WTC11 (cell line): ENCODE data around the gene DOCK1.

Source experiments
- ZNF121 ChIP-seq: sonication (generic); formaldehyde crosslinking; IDR thresholded peaks from 2 replicates; pipeline ENCODE4 v1.8.0; 2023; ENCODE audit warnings: missing genetic modification reagents
- TF ChIP-seq, protein P1 (sequence below): sonication (generic); formaldehyde crosslinking; IDR thresholded peaks from 2 replicates; pipeline ENCODE4 v1.8.1; 2022; ENCODE audit warnings: low read depth, mild to moderate bottlenecking, moderate library complexity, missing genetic modification reagents, borderline replicate concordance
- TF ChIP-seq, protein P2 (sequence below): fragments of 200-600 bp; IDR thresholded peaks from 2 replicates; pipeline ENCODE4 v1.8.0; 2022; ENCODE audit warnings: antibody characterized with exemption

DNA sequence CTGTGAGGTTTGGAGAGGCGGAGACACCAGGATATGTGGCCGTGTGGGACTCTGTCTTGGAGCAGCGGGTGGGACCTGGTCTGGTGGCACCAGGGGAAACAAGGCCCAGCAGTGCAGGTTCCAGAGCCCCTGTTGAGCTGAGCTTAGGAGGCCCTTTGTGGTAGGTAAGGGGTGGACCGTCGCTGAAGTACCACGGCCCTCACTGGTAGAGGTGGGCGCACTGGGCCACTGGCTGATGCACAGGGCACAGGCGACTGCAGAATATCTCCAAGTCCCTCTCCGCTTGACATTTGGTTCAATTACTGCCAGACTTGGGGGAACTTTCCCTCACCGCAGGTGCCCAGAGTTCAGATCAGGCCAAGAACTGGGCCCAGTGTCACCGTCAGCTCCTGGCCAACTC lies 27.3 kb downstream of the DOCK1 start:
- TF ChIP-seq, protein P1, sequence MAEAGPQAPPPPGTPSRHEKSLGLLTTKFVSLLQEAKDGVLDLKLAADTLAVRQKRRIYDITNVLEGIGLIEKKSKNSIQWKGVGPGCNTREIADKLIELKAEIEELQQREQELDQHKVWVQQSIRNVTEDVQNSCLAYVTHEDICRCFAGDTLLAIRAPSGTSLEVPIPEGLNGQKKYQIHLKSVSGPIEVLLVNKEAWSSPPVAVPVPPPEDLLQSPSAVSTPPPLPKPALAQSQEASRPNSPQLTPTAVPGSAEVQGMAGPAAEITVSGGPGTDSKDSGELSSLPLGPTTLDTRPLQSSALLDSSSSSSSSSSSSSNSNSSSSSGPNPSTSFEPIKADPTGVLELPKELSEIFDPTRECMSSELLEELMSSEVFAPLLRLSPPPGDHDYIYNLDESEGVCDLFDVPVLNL (CRISPR knock-in tag): no peak
- TF ChIP-seq, protein P2, sequence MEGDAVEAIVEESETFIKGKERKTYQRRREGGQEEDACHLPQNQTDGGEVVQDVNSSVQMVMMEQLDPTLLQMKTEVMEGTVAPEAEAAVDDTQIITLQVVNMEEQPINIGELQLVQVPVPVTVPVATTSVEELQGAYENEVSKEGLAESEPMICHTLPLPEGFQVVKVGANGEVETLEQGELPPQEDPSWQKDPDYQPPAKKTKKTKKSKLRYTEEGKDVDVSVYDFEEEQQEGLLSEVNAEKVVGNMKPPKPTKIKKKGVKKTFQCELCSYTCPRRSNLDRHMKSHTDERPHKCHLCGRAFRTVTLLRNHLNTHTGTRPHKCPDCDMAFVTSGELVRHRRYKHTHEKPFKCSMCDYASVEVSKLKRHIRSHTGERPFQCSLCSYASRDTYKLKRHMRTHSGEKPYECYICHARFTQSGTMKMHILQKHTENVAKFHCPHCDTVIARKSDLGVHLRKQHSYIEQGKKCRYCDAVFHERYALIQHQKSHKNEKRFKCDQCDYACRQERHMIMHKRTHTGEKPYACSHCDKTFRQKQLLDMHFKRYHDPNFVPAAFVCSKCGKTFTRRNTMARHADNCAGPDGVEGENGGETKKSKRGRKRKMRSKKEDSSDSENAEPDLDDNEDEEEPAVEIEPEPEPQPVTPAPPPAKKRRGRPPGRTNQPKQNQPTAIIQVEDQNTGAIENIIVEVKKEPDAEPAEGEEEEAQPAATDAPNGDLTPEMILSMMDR: no peak
- no peak for TF ChIP-seq ZNF121 (CRISPR knock-in tag)
